ENCODE measurements around the gene TRMT6.

DNA sequence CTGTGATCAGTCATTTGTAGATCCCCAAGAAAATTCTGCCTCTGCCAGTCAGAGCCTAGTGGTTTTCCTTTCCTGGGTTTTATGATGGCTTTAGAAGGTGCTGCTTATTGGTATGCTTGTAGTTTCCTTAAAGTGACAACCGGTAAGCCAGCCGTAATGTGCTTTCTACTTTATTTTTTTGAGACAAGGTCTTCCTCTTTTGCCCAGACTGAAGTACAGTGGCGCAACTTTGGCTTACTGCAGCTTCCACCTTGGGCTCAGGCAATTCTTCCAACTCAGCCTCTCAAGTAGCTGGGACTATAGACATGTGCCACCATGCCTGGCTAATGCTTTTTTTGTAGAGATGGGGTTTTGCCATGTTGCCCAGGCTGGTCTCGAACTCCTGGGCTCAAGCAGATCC, 23.6 kb upstream of the TRMT6 start:
- TF ChIP-seq, protein P1, sequence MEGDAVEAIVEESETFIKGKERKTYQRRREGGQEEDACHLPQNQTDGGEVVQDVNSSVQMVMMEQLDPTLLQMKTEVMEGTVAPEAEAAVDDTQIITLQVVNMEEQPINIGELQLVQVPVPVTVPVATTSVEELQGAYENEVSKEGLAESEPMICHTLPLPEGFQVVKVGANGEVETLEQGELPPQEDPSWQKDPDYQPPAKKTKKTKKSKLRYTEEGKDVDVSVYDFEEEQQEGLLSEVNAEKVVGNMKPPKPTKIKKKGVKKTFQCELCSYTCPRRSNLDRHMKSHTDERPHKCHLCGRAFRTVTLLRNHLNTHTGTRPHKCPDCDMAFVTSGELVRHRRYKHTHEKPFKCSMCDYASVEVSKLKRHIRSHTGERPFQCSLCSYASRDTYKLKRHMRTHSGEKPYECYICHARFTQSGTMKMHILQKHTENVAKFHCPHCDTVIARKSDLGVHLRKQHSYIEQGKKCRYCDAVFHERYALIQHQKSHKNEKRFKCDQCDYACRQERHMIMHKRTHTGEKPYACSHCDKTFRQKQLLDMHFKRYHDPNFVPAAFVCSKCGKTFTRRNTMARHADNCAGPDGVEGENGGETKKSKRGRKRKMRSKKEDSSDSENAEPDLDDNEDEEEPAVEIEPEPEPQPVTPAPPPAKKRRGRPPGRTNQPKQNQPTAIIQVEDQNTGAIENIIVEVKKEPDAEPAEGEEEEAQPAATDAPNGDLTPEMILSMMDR (conservative IDR thresholded peaks at IDR 0.05 in 1 of 2, IDR thresholded peaks at IDR 0.05 in 1 of 2; ENCODE audit: low read depth in 1 of 2, low read length in 2 of 2) = no peak
- no peak for TF ChIP-seq EZH2 (IDR thresholded peaks at IDR 0.05; ENCODE audit: low read length, missing control alignments)

Data from fibroblast of lung (primary cell).